ENCODE data around the gene EPB41L2.

Gene EPB41L2

GRCh38 chr6:130908188-130908587 lies 154.9 kb downstream of the EPB41L2 start:
- no peak for DNase-seq (ENCODE audit: low read depth)

DNA sequence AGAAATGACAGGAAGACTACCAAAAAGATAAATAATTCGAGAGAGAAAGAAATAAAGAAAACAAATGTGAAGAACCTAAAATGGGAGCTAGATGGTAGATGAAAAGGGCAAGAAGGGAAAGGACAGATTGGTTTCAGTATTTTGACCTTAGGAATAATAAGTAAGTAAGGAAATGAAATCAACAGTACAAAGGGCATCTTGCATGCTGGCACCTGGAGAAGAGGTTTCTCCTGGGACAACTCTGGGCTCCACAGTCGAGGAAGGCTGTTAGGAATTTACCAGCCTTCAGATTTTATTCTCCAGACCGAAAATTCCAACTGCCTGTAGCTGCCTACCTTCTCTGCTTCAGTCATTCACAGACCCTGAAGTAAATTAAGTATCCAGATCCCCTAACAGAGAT lies 155.4 kb downstream of the EPB41L2 start:
- DNase-seq (ENCODE audit: low read depth): no peak

GRCh38 chr6:130906736-130907381 lies 156.2 kb downstream of the EPB41L2 start:
- peak; percentile 20 for DNase-seq (ENCODE audit: low read depth)

GRCh38 chr6:130903602-130904001 lies 159.4 kb downstream of the EPB41L2 start:
- DNase-seq (ENCODE audit: low read depth): no peak

- no peak for DNase-seq (ENCODE audit: low read depth)
Measured at GRCh38 chr6:130903007-130903406, 160.0 kb downstream of the EPB41L2 start.

DNA sequence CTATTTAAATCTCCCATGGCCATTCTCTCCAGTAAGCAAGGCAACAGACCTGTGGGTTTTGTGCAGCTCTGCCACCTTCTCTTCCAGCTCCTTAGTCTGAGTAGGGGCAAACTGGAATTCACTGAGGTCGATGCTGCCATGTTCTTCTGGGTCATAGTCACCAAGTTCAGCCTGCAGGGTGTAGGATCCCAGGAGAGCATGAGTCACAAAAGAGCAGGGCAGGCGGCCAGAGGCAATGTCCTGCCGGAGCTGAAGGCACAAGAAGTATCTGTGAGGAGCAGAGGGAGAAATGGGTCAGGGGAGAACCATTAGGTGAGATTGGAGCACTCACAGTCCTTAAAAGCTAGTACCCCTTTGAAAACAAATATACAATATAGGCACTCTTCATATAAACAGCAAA lies 162.1 kb downstream of the EPB41L2 start:
- peak; percentile 24 for DNase-seq (ENCODE audit: low read depth)

DNA sequence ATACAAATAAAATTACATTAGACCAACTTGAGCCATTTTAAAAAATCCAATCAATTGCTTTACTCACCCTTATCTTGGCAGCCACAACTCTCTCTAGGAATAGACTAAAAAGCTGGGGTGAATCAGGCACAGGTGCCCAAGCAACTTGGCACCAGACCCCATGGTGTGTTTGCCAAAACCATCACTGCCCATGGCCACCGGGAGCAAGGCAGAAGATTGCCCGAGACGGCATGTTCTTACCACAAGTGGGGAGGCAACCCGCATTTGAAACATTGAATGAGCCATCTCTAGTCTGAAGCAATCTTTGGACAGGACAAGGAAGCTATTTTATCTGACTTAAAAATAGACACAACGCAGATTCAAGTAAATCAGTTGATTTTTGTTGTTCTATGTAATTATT lies 166.8 kb downstream of the EPB41L2 start:
- DNase-seq (ENCODE audit: low read depth): no peak

GRCh38 chr6:130895516-130895915 lies 167.5 kb downstream of the EPB41L2 start:
- DNase-seq (ENCODE audit: low read depth): no peak

DNA sequence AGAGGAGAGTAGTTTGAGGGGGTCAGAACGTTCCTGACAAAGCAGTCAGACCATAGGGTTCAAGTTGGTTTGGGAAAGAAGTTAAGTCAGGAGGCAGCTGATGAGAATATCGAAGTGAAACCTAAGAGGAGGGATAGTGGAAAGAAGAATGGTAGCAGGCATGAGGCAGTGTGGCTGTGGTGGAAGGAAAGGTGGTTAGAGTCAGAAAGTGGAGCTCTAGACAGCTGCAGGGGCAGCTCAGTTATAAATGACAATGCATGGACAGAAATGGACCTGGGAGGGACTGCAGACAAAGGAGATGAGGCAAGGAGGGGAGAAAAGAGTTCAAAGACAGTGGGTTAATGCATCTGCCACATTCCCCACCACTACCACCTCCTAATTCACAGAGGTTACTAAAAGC lies 169.3 kb downstream of the EPB41L2 start:
- DNase-seq (ENCODE audit: low read depth): no peak

DNA sequence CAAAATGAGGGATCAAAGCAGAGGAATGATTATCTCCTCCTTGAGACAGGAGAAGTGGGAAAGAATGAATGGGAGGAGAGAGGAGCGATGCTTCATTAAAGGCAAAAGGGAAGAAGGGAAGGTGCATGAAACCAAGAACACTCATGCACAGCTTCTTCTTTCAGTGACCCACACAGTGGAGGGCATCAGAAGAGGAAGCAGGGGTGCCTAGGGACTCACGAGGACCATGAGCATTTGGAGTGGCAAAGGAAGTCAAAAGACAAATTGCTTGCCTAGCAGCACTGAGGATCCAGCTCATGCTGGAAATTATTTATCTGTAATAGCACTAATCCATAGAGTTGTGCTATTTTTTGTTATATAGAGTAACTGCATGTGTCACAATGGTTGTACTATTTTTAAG lies 169.8 kb downstream of the EPB41L2 start:
- DNase-seq (ENCODE audit: low read depth): no peak

DNA sequence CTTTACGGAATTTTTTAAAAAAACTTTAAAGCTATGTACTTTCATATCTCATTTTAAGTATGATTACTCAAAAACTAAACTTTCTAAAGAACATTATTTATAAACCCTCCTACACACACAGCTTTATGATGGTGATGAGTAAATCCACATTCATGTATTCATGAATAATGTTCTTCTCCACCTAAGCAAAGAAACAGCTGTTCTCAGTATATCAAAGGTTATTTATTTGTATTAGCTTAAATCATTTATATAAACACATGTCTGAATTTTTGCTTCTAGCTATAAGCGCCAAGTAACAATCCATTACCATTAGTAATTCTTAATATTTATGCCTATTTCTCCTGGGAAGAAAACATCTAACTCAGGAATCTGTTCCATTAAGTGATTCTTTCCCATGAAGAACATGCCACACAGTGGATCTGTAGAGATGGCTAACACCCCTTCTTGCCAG lies 172.5 kb downstream of the EPB41L2 start:
- DNase-seq (ENCODE audit: low read depth): peak; percentile 62

DNA sequence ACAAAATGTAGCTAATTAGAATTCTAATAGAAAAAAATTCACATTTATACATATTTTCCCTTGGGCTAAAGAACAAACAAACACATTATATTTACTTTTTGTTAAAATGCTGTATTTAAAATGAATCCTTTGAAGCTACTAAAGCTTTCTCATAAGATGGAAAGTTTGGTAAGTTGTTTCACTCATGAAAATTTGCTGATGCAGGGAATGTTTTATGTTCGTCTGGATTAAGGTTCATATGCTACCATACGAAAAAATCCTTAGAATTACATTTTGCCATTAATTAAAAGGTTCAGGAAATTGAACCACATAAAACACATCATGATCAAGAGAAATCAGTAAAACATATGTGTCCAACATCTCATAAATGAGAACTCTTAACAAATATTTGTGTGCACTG lies 173.6 kb downstream of the EPB41L2 start:
- no peak for DNase-seq (ENCODE audit: low read depth)

DNA sequence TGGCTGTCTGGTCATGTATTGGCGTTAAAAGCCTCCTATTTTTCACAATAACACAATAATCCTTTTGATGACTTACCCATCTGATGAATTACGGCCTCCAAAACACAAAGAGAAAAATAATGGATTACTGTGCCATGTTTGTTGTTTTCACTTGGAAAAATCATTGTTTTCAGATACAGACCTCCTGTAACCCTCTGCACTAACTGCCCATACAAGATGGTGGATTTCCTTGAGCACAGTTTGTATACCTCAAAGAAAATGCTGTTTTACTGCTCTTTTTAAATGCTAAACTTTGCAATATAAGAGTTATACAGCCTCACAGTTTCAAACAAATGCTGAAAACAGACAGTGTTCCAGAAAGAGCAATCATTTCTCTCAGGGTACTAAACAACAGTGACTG lies 174.8 kb downstream of the EPB41L2 start:
- DNase-seq (ENCODE audit: low read depth): no peak

- no peak for DNase-seq (ENCODE audit: low read depth)
Measured at GRCh38 chr6:130886966-130887365, 176.1 kb downstream of the EPB41L2 start.

GRCh38 chr6:130885392-130886192 lies 177.5 kb downstream of the EPB41L2 start:
- peak; percentile 69 for DNase-seq (ENCODE audit: low read depth)

GRCh38 chr6:130882370-130882769 lies 180.7 kb downstream of the EPB41L2 start:
- DNase-seq (ENCODE audit: low read depth): no peak

DNA sequence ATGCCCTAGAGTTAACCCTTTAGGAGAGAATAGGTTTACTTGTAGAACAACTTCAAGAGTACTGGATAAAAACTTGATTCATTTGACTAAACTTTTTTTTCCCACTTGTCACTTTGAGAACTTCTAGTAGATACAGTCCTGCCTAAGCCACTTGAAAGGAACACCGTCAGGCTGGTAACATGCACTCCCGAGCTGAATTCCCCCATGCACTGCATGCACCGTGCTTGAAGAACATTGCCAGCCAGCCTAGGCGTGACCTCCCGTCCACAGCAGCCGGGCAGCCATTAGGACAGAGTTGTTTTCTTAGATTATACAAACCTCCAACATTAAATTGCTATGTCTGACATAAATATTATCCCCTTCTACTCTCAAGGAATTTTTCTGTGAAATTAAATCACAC lies 183.2 kb downstream of the EPB41L2 start:
- DNase-seq (ENCODE audit: low read depth): no peak

- DNase-seq (ENCODE audit: low read depth): no peak
Measured at GRCh38 chr6:130873746-130874145, 189.3 kb downstream of the EPB41L2 start.

GRCh38 chr6:130872250-130873095 lies 190.6 kb downstream of the EPB41L2 start:
- peak; percentile 21 for DNase-seq (ENCODE audit: low read depth)

DNA sequence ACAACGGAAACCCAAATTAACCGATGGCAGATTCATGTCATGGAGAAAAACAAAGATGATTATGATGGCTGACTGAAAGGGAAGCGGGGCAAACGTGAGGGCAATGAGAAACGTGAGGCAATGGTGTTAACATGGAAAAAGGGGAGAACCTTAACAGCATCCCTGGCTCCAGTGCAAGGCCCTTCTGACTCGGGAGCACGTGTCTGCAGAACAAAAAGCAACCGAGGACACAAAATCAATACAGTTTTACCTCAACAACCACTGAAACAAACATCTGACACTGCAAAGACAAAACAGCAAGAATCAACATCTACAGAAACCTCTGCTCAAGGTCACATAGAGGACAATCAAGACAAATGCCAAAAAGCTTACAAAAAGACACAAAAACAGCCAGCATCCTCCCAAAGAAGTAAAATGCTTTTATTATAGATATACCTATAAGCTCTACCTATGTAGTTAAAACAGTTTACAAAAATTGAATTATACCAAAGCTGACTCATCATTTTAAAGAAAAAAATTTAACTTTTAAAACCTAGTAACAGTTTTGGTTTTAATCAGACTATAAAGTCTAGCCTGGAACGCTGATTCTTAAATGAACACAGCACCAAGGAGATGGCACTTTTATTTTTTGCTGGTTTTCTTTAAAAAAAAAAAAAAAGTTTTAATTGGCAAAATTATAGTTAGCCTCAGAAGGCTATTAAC lies 192.7 kb downstream of the EPB41L2 start:
- no peak for DNase-seq (ENCODE audit: low read depth)

- no peak for DNase-seq (ENCODE audit: low read depth)
Measured at GRCh38 chr6:130869681-130870080, 193.4 kb downstream of the EPB41L2 start.

DNA sequence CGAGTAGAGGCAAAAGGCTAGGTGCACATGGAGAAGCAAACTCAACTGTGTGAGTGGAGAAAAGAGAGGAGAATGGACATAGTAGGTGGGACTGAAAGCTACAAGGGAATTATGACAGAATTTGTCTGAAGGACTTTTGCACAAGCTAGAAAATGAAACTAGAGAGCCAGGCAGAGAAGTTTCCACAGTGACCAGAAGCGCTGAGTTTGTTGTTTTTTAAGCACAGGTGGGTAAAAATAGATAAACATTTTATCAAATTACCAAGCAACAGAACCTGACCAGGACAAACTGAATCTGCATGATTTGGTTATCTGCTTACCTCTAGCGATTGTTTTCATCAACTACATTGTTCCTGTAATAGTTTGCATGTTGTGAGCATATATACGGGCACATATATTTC lies 197.3 kb downstream of the EPB41L2 start:
- no peak for DNase-seq (ENCODE audit: low read depth)
